ENCODE data around the gene SLC27A6.

DNA sequence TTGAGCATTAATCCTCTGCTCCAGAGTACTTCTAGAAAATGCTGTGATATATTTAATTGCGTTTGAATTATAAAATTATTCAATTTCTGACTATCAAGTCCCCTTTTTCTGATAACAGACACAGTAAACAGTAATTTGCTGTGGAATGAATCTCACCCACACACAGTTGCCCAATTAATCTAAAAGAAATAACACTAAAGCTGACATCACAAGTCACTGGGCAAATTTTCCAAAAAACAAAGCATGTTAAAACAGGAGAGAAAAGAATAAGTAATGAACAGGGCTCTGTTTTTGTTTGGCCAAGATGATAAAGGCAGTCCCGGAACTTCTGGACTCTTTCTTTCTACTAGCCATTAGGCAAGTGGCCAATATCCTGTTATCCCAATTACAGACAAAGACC lies 56.5 kb downstream of the SLC27A6 start:
- no peak for TF ChIP-seq ZFP3 (CRISPR knock-in tag; IDR thresholded peaks at IDR 0.05)
- no peak for TF ChIP-seq SNAI2 (CRISPR knock-in tag; IDR thresholded peaks at IDR 0.05)
- TF ChIP-seq, protein P1, sequence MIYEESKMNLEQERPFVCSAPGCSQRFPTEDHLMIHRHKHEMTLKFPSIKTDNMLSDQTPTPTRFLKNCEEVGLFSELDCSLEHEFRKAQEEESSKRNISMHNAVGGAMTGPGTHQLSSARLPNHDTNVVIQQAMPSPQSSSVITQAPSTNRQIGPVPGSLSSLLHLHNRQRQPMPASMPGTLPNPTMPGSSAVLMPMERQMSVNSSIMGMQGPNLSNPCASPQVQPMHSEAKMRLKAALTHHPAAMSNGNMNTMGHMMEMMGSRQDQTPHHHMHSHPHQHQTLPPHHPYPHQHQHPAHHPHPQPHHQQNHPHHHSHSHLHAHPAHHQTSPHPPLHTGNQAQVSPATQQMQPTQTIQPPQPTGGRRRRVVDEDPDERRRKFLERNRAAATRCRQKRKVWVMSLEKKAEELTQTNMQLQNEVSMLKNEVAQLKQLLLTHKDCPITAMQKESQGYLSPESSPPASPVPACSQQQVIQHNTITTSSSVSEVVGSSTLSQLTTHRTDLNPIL (CRISPR knock-in tag; IDR thresholded peaks at IDR 0.05; ENCODE audit: low read depth), result no peak
- TF ChIP-seq ZNF70 (CRISPR knock-in tag; IDR thresholded peaks at IDR 0.05), result no peak
- TF ChIP-seq, protein P2, sequence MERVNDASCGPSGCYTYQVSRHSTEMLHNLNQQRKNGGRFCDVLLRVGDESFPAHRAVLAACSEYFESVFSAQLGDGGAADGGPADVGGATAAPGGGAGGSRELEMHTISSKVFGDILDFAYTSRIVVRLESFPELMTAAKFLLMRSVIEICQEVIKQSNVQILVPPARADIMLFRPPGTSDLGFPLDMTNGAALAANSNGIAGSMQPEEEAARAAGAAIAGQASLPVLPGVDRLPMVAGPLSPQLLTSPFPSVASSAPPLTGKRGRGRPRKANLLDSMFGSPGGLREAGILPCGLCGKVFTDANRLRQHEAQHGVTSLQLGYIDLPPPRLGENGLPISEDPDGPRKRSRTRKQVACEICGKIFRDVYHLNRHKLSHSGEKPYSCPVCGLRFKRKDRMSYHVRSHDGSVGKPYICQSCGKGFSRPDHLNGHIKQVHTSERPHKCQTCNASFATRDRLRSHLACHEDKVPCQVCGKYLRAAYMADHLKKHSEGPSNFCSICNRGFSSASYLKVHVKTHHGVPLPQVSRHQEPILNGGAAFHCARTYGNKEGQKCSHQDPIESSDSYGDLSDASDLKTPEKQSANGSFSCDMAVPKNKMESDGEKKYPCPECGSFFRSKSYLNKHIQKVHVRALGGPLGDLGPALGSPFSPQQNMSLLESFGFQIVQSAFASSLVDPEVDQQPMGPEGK (CRISPR knock-in tag; IDR thresholded peaks at IDR 0.05; ENCODE audit: borderline replicate concordance), result no peak
- TF ChIP-seq BACH2 (CRISPR knock-in tag; IDR thresholded peaks at IDR 0.05; ENCODE audit: borderline replicate concordance), result no peak
- TF ChIP-seq, protein P3, sequence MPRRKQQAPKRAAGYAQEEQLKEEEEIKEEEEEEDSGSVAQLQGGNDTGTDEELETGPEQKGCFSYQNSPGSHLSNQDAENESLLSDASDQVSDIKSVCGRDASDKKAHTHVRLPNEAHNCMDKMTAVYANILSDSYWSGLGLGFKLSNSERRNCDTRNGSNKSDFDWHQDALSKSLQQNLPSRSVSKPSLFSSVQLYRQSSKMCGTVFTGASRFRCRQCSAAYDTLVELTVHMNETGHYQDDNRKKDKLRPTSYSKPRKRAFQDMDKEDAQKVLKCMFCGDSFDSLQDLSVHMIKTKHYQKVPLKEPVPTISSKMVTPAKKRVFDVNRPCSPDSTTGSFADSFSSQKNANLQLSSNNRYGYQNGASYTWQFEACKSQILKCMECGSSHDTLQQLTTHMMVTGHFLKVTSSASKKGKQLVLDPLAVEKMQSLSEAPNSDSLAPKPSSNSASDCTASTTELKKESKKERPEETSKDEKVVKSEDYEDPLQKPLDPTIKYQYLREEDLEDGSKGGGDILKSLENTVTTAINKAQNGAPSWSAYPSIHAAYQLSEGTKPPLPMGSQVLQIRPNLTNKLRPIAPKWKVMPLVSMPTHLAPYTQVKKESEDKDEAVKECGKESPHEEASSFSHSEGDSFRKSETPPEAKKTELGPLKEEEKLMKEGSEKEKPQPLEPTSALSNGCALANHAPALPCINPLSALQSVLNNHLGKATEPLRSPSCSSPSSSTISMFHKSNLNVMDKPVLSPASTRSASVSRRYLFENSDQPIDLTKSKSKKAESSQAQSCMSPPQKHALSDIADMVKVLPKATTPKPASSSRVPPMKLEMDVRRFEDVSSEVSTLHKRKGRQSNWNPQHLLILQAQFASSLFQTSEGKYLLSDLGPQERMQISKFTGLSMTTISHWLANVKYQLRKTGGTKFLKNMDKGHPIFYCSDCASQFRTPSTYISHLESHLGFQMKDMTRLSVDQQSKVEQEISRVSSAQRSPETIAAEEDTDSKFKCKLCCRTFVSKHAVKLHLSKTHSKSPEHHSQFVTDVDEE (CRISPR knock-in tag; IDR thresholded peaks at IDR 0.05), result no peak
- TF ChIP-seq, protein P4, sequence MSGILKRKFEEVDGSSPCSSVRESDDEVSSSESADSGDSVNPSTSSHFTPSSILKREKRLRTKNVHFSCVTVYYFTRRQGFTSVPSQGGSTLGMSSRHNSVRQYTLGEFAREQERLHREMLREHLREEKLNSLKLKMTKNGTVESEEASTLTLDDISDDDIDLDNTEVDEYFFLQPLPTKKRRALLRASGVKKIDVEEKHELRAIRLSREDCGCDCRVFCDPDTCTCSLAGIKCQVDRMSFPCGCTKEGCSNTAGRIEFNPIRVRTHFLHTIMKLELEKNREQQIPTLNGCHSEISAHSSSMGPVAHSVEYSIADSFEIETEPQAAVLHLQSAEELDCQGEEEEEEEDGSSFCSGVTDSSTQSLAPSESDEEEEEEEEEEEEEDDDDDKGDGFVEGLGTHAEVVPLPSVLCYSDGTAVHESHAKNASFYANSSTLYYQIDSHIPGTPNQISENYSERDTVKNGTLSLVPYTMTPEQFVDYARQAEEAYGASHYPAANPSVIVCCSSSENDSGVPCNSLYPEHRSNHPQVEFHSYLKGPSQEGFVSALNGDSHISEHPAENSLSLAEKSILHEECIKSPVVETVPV (CRISPR knock-in tag; IDR thresholded peaks at IDR 0.05), result no peak
- TF ChIP-seq ZC3H10 (CRISPR knock-in tag; IDR thresholded peaks at IDR 0.05), result no peak

Data from SK-N-SH treated with all-trans-retinoic acid at 6 μM for 48 hours (cell line).